Measurements from ENCODE around the gene TP53INP2.

GRCh38 chr20:34676642-34677373 is 27.3 kb upstream of the TP53INP2 start, which contains the start of gene PIGU:
- peak; percentile 57 to 81 for TF ChIP-seq POLR2A (IDR thresholded peaks at IDR 0.05)
- peak in 5 of 6 experiments; percentile 14 to 42 (median 32) for TF ChIP-seq CTCF (IDR thresholded peaks at IDR 0.05)
